Parathyroid adenoma (tissue), 2 donors: Measurements from ENCODE around the gene BPHL.
"Not testable (repeated sequence)": the region's sequence is repeated elsewhere in the genome, so short reads cannot be mapped to it uniquely, and the experiment has no call there.

Source experiments
- H2AFZ ChIP-seq: fragments of 300-600 bp; sonication (generic); one replicate; pipeline ENCODE4 v1.7.0; 2017; ENCODE audit warnings: antibody characterized with exemption, mild to moderate bottlenecking
- H3K27ac ChIP-seq: fragments of 300-600 bp; sonication (generic); one replicate; pipeline ENCODE4 v1.7.0; 2017
- H3K27me3 ChIP-seq: fragments of 300-600 bp; sonication (generic); one replicate; pipeline ENCODE4 v1.7.0; 2017; ENCODE audit warnings: low read length; ENCODE audit not compliant: control insufficient read depth, insufficient read depth
- H3K36me3 ChIP-seq: fragments of 300-600 bp; sonication (generic); one replicate; pipeline ENCODE4 v1.7.0; 2017; ENCODE audit warnings: low read length; ENCODE audit not compliant: control insufficient read depth, insufficient read depth
- H3K4me1 ChIP-seq: fragments of 300-600 bp; sonication (generic); one replicate; pipeline ENCODE4 v1.7.0; 2017; ENCODE audit warnings: control low read depth
- H3K4me2 ChIP-seq: fragments of 300-600 bp; sonication (generic); one replicate; pipeline ENCODE4 v1.7.0; 2017; ENCODE audit warnings: low read length
- H3K4me3 ChIP-seq: fragments of 300-600 bp; sonication (generic); one replicate; pipeline ENCODE4 v1.7.0; 2017; ENCODE audit warnings: low read depth, low read length
- H3K79me2 ChIP-seq: fragments of 300-600 bp; sonication (generic); one replicate; pipeline ENCODE4 v1.7.0; 2017; ENCODE audit warnings: control low read depth
- H3K9ac ChIP-seq: fragments of 300-600 bp; sonication (generic); one replicate; pipeline ENCODE4 v1.7.0; 2017; ENCODE audit warnings: mild to moderate bottlenecking
- H3K9me3 ChIP-seq: fragments of 300-600 bp; sonication (generic); one replicate; pipeline ENCODE4 v1.7.0; 2017; ENCODE audit warnings: low read length; ENCODE audit not compliant: control insufficient read depth
- TF ChIP-seq, protein P1 (sequence below): fragments of 300-600 bp; sonication (generic); IDR thresholded peaks from one replicate; pipeline ENCODE4 v1.7.0; 2017; ENCODE audit warnings: antibody characterized with exemption, mild to moderate bottlenecking
- donor health status: primary hyperparathyroidism.

BPHL gene

DNA sequence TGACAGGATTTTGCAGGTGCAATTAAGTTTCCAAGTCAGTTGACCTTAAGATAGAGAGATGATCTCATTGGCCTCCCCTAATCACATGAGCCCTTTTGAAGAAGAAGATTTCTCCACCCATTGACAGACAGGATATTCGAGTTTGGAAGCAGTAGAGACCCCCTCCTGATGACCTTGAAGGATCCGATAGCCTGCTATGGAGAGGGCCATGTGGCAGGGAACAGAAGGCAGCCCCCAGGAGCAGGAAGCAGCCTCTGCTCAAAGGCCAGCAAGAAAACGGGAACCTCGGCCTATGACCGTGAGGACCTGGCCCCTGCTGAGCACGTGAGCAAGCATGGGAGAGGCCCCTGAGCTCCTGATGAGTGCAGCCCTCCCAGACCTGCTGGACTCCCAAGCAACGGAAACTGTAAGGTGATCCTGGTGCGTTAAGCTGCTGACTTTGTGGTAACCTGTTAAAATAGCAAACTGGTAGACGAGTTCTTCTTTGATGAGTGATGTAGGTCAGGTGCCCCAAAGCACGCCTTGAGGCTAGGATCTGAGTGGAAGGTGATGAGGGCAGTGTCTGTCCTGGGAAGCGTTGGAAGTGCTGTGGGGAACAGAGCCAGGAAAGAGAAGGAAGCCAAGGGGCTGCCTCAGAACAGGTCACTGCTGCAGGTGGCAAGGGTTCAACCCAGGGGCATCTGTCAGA, 57.3 kb downstream of the BPHL start:
- H3K27ac ChIP-seq: no peak overlapping the region
- no peaks in the 10 kb centered on the region for H3K27me3 ChIP-seq
- no peak overlapping the region for H3K4me3 ChIP-seq
- no peaks in the 10 kb centered on the region for H3K4me1 ChIP-seq
- no peak overlapping the region for H3K9ac ChIP-seq
- peak overlapping the region; percentile 19 for H3K4me2 ChIP-seq
- no peaks in the 10 kb centered on the region for H3K79me2 ChIP-seq
- H2AFZ ChIP-seq: peak overlapping the region; percentile 71
- no peaks in the 10 kb centered on the region for H3K9me3 ChIP-seq
- TF ChIP-seq, protein P1, sequence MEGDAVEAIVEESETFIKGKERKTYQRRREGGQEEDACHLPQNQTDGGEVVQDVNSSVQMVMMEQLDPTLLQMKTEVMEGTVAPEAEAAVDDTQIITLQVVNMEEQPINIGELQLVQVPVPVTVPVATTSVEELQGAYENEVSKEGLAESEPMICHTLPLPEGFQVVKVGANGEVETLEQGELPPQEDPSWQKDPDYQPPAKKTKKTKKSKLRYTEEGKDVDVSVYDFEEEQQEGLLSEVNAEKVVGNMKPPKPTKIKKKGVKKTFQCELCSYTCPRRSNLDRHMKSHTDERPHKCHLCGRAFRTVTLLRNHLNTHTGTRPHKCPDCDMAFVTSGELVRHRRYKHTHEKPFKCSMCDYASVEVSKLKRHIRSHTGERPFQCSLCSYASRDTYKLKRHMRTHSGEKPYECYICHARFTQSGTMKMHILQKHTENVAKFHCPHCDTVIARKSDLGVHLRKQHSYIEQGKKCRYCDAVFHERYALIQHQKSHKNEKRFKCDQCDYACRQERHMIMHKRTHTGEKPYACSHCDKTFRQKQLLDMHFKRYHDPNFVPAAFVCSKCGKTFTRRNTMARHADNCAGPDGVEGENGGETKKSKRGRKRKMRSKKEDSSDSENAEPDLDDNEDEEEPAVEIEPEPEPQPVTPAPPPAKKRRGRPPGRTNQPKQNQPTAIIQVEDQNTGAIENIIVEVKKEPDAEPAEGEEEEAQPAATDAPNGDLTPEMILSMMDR: no peak
- H3K36me3 ChIP-seq: no peaks in the 10 kb centered on the region

DNA sequence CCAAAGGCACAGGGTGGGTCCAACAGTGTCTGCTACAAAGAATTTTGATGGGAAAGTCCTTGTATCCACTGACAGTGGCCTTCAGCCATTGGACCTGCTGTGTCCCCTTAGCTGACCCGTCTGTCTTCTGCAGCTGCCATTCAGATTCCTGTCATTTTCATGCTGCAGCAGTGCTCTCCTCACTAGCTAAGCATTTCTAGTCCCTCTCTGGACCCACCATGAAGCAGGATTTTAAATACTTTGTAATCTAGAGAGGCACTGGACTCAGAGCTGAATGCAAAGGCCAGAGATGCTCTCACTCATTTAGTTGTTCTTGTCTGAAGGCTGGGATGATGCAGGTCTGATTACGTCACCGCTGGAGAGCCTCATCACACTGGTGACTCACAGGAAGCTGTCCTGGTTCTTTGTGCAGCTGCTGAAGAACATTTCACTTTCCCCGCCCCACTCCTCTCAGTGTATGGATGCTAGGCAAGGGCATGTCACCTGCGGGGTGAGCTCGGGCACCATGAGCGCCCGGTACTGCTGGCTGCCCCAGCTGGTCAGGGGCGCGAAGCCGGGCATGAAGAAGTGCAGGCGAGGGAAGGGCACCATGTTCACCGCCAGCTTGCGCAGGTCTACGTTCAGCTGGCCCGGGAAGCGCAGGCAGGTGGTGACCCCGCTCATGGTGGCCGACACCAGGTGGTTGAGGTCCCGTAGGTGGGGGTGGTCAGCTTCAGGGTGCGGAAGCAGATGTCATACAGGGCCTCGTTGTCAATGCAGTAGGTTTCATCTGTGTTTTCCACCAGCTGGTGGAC, 58.2 kb downstream of the BPHL start:
- H3K4me3 ChIP-seq: no peak overlapping the region
- no peaks in the 10 kb centered on the region for H3K79me2 ChIP-seq
- H3K9ac ChIP-seq: no peak overlapping the region
- H3K36me3 ChIP-seq: no peaks in the 10 kb centered on the region
- H3K27me3 ChIP-seq: no peaks in the 10 kb centered on the region
- no peak overlapping the region for H3K4me2 ChIP-seq
- TF ChIP-seq, protein P1: no peak
- H3K4me1 ChIP-seq: no peaks in the 10 kb centered on the region
- no peaks in the 10 kb centered on the region for H3K9me3 ChIP-seq
- no peak overlapping the region for H2AFZ ChIP-seq
- H3K27ac ChIP-seq: no peak overlapping the region

DNA sequence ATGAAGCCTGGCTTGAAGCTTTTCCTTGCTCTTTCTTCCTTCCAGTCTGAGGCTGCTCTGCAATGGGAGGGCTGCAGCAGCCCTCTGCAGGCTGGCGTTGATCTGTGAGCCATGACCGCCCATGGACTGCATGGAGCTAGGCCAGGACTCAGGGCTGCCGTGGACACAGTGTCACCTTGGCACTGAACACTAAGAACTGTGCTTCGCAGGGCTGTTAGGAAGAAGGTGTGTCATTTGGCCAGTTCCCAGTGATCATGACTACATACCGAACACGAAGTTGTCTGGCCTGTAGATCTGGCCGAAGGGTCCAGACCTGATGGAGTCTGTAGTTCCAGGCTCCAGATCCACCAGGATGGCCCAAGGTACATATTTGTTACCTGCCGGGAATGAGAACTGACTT, 60.2 kb downstream of the BPHL start:
- not testable (repeated sequence) for H3K79me2 ChIP-seq, H3K36me3 ChIP-seq, H3K27ac ChIP-seq, H3K9ac ChIP-seq, H3K4me2 ChIP-seq, H2AFZ ChIP-seq, H3K4me3 ChIP-seq, H3K4me1 ChIP-seq, H3K9me3 ChIP-seq, H3K27me3 ChIP-seq

DNA sequence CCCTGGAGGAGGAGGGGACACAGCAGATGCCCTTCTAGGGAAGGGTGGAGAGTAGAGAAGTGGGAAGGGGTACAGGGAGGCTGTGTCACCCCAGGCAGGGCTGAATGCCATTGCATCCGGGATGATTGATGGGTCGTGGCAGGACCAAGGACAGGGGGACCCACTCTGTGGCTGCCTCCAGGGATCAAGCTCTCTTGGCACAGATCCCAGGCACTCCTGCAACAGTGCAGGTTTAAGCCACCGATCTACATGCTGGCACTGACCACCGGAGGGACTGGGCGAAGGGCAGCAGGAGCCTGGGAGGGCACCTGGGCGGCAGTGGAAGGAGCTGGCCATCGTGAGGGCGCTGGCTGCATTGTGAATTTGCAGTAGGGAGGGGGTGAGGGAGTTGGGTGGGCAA, 61.4 kb downstream of the BPHL start:
- not testable (repeated sequence) for H3K4me1 ChIP-seq, H3K36me3 ChIP-seq, H3K27ac ChIP-seq, H3K79me2 ChIP-seq, H3K27me3 ChIP-seq, H3K9ac ChIP-seq, H3K9me3 ChIP-seq, H3K4me3 ChIP-seq, H3K4me2 ChIP-seq, H2AFZ ChIP-seq

DNA sequence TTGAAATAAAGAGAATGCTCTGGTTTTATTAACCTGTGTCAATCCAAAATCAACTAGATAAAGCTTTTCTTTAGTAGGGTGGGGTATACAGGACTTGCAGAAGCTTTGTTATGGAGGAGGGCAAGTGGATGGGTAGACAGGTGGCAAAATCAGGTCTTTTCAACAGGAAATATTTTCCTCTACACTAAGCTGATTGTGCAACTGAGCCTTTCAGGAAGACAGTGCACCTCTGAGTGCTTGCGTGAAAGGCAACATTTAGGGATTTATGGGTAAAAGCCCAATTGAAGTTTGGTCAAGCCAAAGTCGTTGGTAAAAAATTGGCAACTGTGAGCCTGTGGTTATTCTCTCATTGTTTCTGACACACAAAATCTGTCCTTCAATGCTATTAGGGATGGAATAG, 62.6 kb downstream of the BPHL start:
- H2AFZ ChIP-seq: no peak overlapping the region
- H3K27me3 ChIP-seq: no peaks in the 10 kb centered on the region
- no peak overlapping the region for H3K27ac ChIP-seq
- no peaks in the 10 kb centered on the region for H3K79me2 ChIP-seq
- no peak overlapping the region for H3K4me2 ChIP-seq
- no peaks in the 10 kb centered on the region for H3K4me1 ChIP-seq
- H3K4me3 ChIP-seq: no peak overlapping the region
- TF ChIP-seq, protein P1: no peak
- H3K36me3 ChIP-seq: no peaks in the 10 kb centered on the region
- no peaks in the 10 kb centered on the region for H3K9me3 ChIP-seq
- no peak overlapping the region for H3K9ac ChIP-seq
